Neural progenitor cell (in vitro differentiated cells): Measurements from ENCODE around the gene AUP1. TPM values are rescaled to one million over a fixed set of nuclear protein-coding genes. Genes with fewer than 3 reads are reported as not detected.

Experiments used
- DNase-seq: peaks from one replicate; pipeline ENCODE4 v3.0.0-alpha.2; 2016; ENCODE audit warnings: low spot score
- H2AFZ ChIP-seq: fragments of 200-600 bp; sonication (generic); replicated peaks from 2 replicates; pipeline ENCODE4 v1.6.1; 2016; ENCODE audit warnings: antibody characterized with exemption
- H3F3A ChIP-seq: fragments of 200-600 bp; sonication (generic); 2 replicates; pipeline ENCODE4 v1.6.1; 2016; ENCODE audit warnings: antibody characterized with exemption, low read depth
- H3K27ac ChIP-seq: fragments of 200-600 bp; sonication (generic); 2 replicates; pipeline ENCODE4 v1.5.1; 2016; ENCODE audit warnings: mild to moderate bottlenecking
- H3K27me3 ChIP-seq: fragments of 200-600 bp; sonication (generic); 2 replicates; pipeline ENCODE4 v1.6.1; 2016; ENCODE audit warnings: mild to moderate bottlenecking, moderate library complexity
- H3K36me3 ChIP-seq: fragments of 200-600 bp; sonication (generic); 2 replicates; pipeline ENCODE4 v1.5.1; 2016
- H3K4me1 ChIP-seq: fragments of 200-600 bp; sonication (generic); 2 replicates; pipeline ENCODE4 v1.6.1; 2016; ENCODE audit warnings: mixed run types
- H3K4me2 ChIP-seq: fragments of 200-600 bp; sonication (generic); 2 replicates; pipeline ENCODE4 v1.6.1; 2016
- H3K4me3 ChIP-seq: fragments of 200-600 bp; sonication (generic); 2 replicates; pipeline ENCODE4 v1.5.1; 2016
- H3K79me2 ChIP-seq: fragments of 200-600 bp; sonication (generic); 2 replicates; pipeline ENCODE4 v1.6.1; 2016; ENCODE audit warnings: low read depth
- H3K9ac ChIP-seq: fragments of 200-600 bp; sonication (generic); 2 replicates; pipeline ENCODE4 v1.6.1; 2016
- H3K9me3 ChIP-seq: fragments of 200-600 bp; sonication (generic); 2 replicates; pipeline ENCODE4 v1.5.1; 2016; ENCODE audit warnings: low read depth
- H4K20me1 ChIP-seq: fragments of 200-600 bp; sonication (generic); 2 replicates; pipeline ENCODE4 v1.6.1; 2016; ENCODE audit warnings: low read depth
- H3K27ac Mint-ChIP-seq: 3 replicates; pipeline ENCODE4 v1.8.0; 2021; ENCODE audit warnings: mixed read lengths
- H3K27me3 Mint-ChIP-seq: 2 replicates; pipeline ENCODE4 v1.8.0; 2022; ENCODE audit warnings: low read depth, mild to moderate bottlenecking, inconsistent platforms, moderate library complexity, mixed read lengths; ENCODE audit not compliant: insufficient read depth
- H3K36me3 Mint-ChIP-seq: 3 replicates; pipeline ENCODE4 v1.8.0; 2021; ENCODE audit warnings: mixed read lengths
- H3K4me1 Mint-ChIP-seq: 3 replicates; pipeline ENCODE4 v1.8.0; 2021; ENCODE audit warnings: mixed read lengths
- H3K4me3 Mint-ChIP-seq: 3 replicates; pipeline ENCODE4 v1.8.0; 2021; ENCODE audit warnings: mild to moderate bottlenecking, moderate library complexity, mixed read lengths
- H3K9me3 Mint-ChIP-seq: 3 replicates; pipeline ENCODE4 v1.8.0; 2020; ENCODE audit warnings: mixed read lengths
- CTCF ChIP-seq: fragments of 200-600 bp; sonication (generic); IDR thresholded peaks from 2 replicates; pipeline ENCODE4 v1.5.1; 2017; ENCODE audit warnings: antibody characterized with exemption, mild to moderate bottlenecking
- EZH2 ChIP-seq: fragments of 200-600 bp; sonication (generic); IDR thresholded peaks from 2 replicates; pipeline ENCODE4 v1.6.1; 2017; ENCODE audit warnings: antibody characterized with exemption, mild to moderate bottlenecking, moderate library complexity
- EZH2phosphoT487 ChIP-seq: fragments of 200-600 bp; sonication (generic); IDR thresholded peaks from 2 replicates; pipeline ENCODE4 v1.6.1; 2017; ENCODE audit warnings: antibody characterized with exemption
- total RNA-seq: library from RNA; depleted of rRNA; stranded (reverse); fragments of >200 nt; gene quantifications from 2 replicates; pipeline ENCODE4 v1.2.3, GENCODE V29; 2015; ENCODE audit warnings: low replicate concordance

Gene AUP1
- total RNA-seq, 1 donor from 2014 or later = 47.9 TPM

- H3K27me3 Mint-ChIP-seq = peaks cover 24% of the 10 kb centered on the region
- H3K36me3 Mint-ChIP-seq = peaks cover 26% of the 10 kb centered on the region
- peaks cover 23% of the 10 kb centered on the region for H3K4me1 Mint-ChIP-seq
- no peaks in the 10 kb centered on the region for H3K36me3 ChIP-seq
- peaks cover 16% of the 10 kb centered on the region for H3K4me1 ChIP-seq
- H3K9me3 Mint-ChIP-seq = no peaks in the 10 kb centered on the region
- no peak overlapping the region for H3K27ac ChIP-seq
- peaks cover 27% of the 10 kb centered on the region for H4K20me1 ChIP-seq
- H3K79me2 ChIP-seq = peaks cover 15% of the 10 kb centered on the region
- no peak overlapping the region for H2AFZ ChIP-seq
- H3K27ac Mint-ChIP-seq = no peak overlapping the region
- H3F3A ChIP-seq = peaks cover 40% of the 10 kb centered on the region
- H3K4me3 Mint-ChIP-seq = no peak overlapping the region
- TF ChIP-seq EZH2phosphoT487 (no peak), EZH2 (no peak), CTCF (no peak)
- H3K9ac ChIP-seq = no peak overlapping the region
- no peak for DNase-seq
- H3K4me3 ChIP-seq = no peak overlapping the region
- H3K27me3 ChIP-seq = peaks cover 65% of the 10 kb centered on the region
- H3K4me2 ChIP-seq = no peak overlapping the region
- no peaks in the 10 kb centered on the region for H3K9me3 ChIP-seq
Observed at GRCh38 chr2:74551530-74551929, 22.0 kb upstream of the AUP1 start.

GRCh38 chr2:74550231-74550630 lies 20.7 kb upstream of the AUP1 start:
- Mint-ChIP-seq H3K27ac (peak overlapping the region; percentile 13), H3K4me1 (peaks cover 23% of the 10 kb centered on the region), H3K27me3 (peaks cover 21% of the 10 kb centered on the region), H3K36me3 (peaks cover 26% of the 10 kb centered on the region), H3K4me3 (peak overlapping the region; percentile 36), H3K9me3 (no peaks in the 10 kb centered on the region)
- H3K9me3 ChIP-seq = no peaks in the 10 kb centered on the region
- H2AFZ ChIP-seq = no peak overlapping the region
- peaks cover 15% of the 10 kb centered on the region for H3K79me2 ChIP-seq
- H3K4me2 ChIP-seq = no peak overlapping the region
- peaks cover 12% of the 10 kb centered on the region for H3K4me1 ChIP-seq
- H3K4me3 ChIP-seq = no peak overlapping the region
- DNase-seq = no peak
- H3K27me3 ChIP-seq = peaks cover 52% of the 10 kb centered on the region
- H3K9ac ChIP-seq = no peak overlapping the region
- TF ChIP-seq CTCF (no peak), EZH2 (no peak), EZH2phosphoT487 (no peak)
- no peaks in the 10 kb centered on the region for H3K36me3 ChIP-seq
- peaks cover 40% of the 10 kb centered on the region for H3F3A ChIP-seq
- H4K20me1 ChIP-seq = peaks cover 17% of the 10 kb centered on the region
- no peak overlapping the region for H3K27ac ChIP-seq

- Mint-ChIP-seq H3K9me3 (no peaks in the 10 kb centered on the region), H3K4me3 (peak overlapping the region; percentile 67), H3K27ac (no peak overlapping the region), H3K27me3 (peaks cover 21% of the 10 kb centered on the region), H3K4me1 (peaks cover 23% of the 10 kb centered on the region), H3K36me3 (peaks cover 26% of the 10 kb centered on the region)
- Histone ChIP-seq H3K4me1 (peaks cover 11% of the 10 kb centered on the region), H3F3A (peaks cover 31% of the 10 kb centered on the region), H3K79me2 (peaks cover 15% of the 10 kb centered on the region), H3K9ac (no peak overlapping the region), H4K20me1 (peaks cover 14% of the 10 kb centered on the region), H3K4me3 (peak overlapping the region; percentile 51), H3K27me3 (peaks cover 45% of the 10 kb centered on the region), H2AFZ (peak overlapping the region; percentile 95), H3K27ac (no peak overlapping the region), H3K4me2 (peak overlapping the region; percentile 74), H3K36me3 (no peaks in the 10 kb centered on the region), H3K9me3 (no peaks in the 10 kb centered on the region)
- peak; percentile 85 for DNase-seq
- TF ChIP-seq EZH2 (peak; percentile 70), CTCF (no peak), EZH2phosphoT487 (peak; percentile 35)
Observed at GRCh38 chr2:74548900-74549826, 19.7 kb upstream of the AUP1 start.
